ENCODE measurements around the gene C16orf87.

Gene C16orf87

GRCh38 chr16:46797501-46797900, 33.5 kb downstream of the C16orf87 start:
- Histone ChIP-seq H3K4me3 (ENCODE audit: low read depth, low read length) (no peak overlapping the region), H4K91ac (ENCODE audit: low read depth, low read length) (no peak overlapping the region), H3K9ac (ENCODE audit: low read length) (no peak overlapping the region), H3K18ac (ENCODE audit: low read length) (no peak overlapping the region), H3K4me1 (ENCODE audit: control insufficient read depth in 1 of 2, insufficient read depth in 2 of 2, low read length in 2 of 2) (no peaks in the 10 kb centered on the region), H2BK5ac (ENCODE audit: low read depth, low read length, poor library complexity) (no peak overlapping the region), H3K23ac (ENCODE audit: low read length) (no peak overlapping the region), H3K36me3 (ENCODE audit: control insufficient read depth in 1 of 2, insufficient read depth in 2 of 2, low read length in 2 of 2) (peaks cover 6 to 13% of the 10 kb centered on the region in 2 experiments), H2BK12ac (ENCODE audit: low read length) (no peak overlapping the region), H3K27ac (ENCODE audit: low read depth, low read length) (no peak overlapping the region), H3K14ac (ENCODE audit: low read length) (no peak overlapping the region), H3K79me1 (ENCODE audit: low read length) (no peaks in the 10 kb centered on the region), H2AFZ (ENCODE audit: insufficient read depth, low read length, poor library complexity) (no peak overlapping the region), H2AK5ac (ENCODE audit: low read length) (no peak overlapping the region), H3K4ac (ENCODE audit: low read depth, low read length) (no peak overlapping the region), H3K4me2 (ENCODE audit: low read length) (no peak overlapping the region), H3K27me3 (ENCODE audit: insufficient read depth, low read length) (no peaks in the 10 kb centered on the region), H2BK120ac (ENCODE audit: insufficient read depth, low read length, poor library complexity) (no peak overlapping the region), H4K12ac (ENCODE audit: low read depth, low read length) (no peak overlapping the region), H3K9me3 (ENCODE audit: insufficient read depth, low read depth, low read length) (no peaks in the 10 kb centered on the region), H4K8ac (ENCODE audit: low read depth, low read length) (no peak overlapping the region), H3K79me2 (ENCODE audit: control insufficient read depth, insufficient read depth, low read length, poor library complexity) (no peaks in the 10 kb centered on the region)
- WGBS (ENCODE audit: extremely low coverage, insufficient coverage, insufficient read length), result no CpG with 5 or more reads among the region's 4 CpGs
- no peak for DNase-seq

- Histone ChIP-seq H3K4me1 (ENCODE audit: control insufficient read depth in 1 of 2, insufficient read depth in 2 of 2, low read length in 2 of 2) (no peaks in the 10 kb centered on the region), H3K14ac (ENCODE audit: low read length) (no peak overlapping the region), H2AFZ (ENCODE audit: insufficient read depth, low read length, poor library complexity) (no peak overlapping the region), H2BK120ac (ENCODE audit: insufficient read depth, low read length, poor library complexity) (no peak overlapping the region), H4K12ac (ENCODE audit: low read depth, low read length) (no peak overlapping the region), H3K27ac (ENCODE audit: low read depth, low read length) (no peak overlapping the region), H3K4me2 (ENCODE audit: low read length) (no peak overlapping the region), H2BK12ac (ENCODE audit: low read length) (no peak overlapping the region), H2AK5ac (ENCODE audit: low read length) (no peak overlapping the region), H4K8ac (ENCODE audit: low read depth, low read length) (no peak overlapping the region), H3K79me1 (ENCODE audit: low read length) (no peaks in the 10 kb centered on the region), H3K27me3 (ENCODE audit: insufficient read depth, low read length) (no peaks in the 10 kb centered on the region), H2BK5ac (ENCODE audit: low read depth, low read length, poor library complexity) (no peak overlapping the region), H3K79me2 (ENCODE audit: control insufficient read depth, insufficient read depth, low read length, poor library complexity) (no peaks in the 10 kb centered on the region), H3K18ac (ENCODE audit: low read length) (no peak overlapping the region), H3K4ac (ENCODE audit: low read depth, low read length) (no peak overlapping the region), H3K4me3 (ENCODE audit: low read depth, low read length) (no peak overlapping the region), H4K91ac (ENCODE audit: low read depth, low read length) (no peak overlapping the region), H3K36me3 (ENCODE audit: control insufficient read depth in 1 of 2, insufficient read depth in 2 of 2, low read length in 2 of 2) (peaks cover 6 to 13% of the 10 kb centered on the region in 2 experiments), H3K9me3 (ENCODE audit: insufficient read depth, low read depth, low read length) (no peaks in the 10 kb centered on the region), H3K23ac (ENCODE audit: low read length) (no peak overlapping the region), H3K9ac (ENCODE audit: low read length) (no peak overlapping the region)
- no peak for DNase-seq
- no CpG with 5 or more reads among the region's 1 CpG for WGBS (ENCODE audit: extremely low coverage, insufficient coverage, insufficient read length)
These were observed 34.2 kb downstream of the C16orf87 start for GRCh38 chr16:46796764-46797269.

GRCh38 chr16:46793841-46794240, 37.1 kb downstream of the C16orf87 start:
- no CpG with 5 or more reads among the region's 1 CpG for WGBS (ENCODE audit: extremely low coverage, insufficient coverage, insufficient read length)
- no peak overlapping the region for H3K14ac ChIP-seq (ENCODE audit: low read length)
- no peak overlapping the region for H3K27ac ChIP-seq (ENCODE audit: low read depth, low read length)

GRCh38 chr16:46790599-46791270, 40.2 kb downstream of the C16orf87 start:
- Histone ChIP-seq H4K12ac (ENCODE audit: low read depth, low read length) (no peak overlapping the region), H3K4me1 (ENCODE audit: control insufficient read depth in 1 of 2, insufficient read depth in 2 of 2, low read length in 2 of 2) (peaks cover 6 to 12% of the 10 kb centered on the region in 2 experiments), H3K4me2 (ENCODE audit: low read length) (peak overlapping the region; percentile 67), H3K9ac (ENCODE audit: low read length) (no peak overlapping the region), H3K27me3 (ENCODE audit: insufficient read depth, low read length) (no peaks in the 10 kb centered on the region), H4K8ac (ENCODE audit: low read depth, low read length) (no peak overlapping the region), H3K79me1 (ENCODE audit: low read length) (peaks cover 20% of the 10 kb centered on the region), H3K23ac (ENCODE audit: low read length) (no peak overlapping the region), H3K4me3 (ENCODE audit: low read depth, low read length) (no peak overlapping the region), H3K14ac (ENCODE audit: low read length) (peak overlapping the region; percentile 45), H3K4ac (ENCODE audit: low read depth, low read length) (peak overlapping the region; percentile 28), H2AK5ac (ENCODE audit: low read length) (no peak overlapping the region), H3K36me3 (ENCODE audit: control insufficient read depth in 1 of 2, insufficient read depth in 2 of 2, low read length in 2 of 2) (peaks cover 2% of the 10 kb centered on the region in 2 experiments), H2BK120ac (ENCODE audit: insufficient read depth, low read length, poor library complexity) (no peak overlapping the region), H2BK5ac (ENCODE audit: low read depth, low read length, poor library complexity) (no peak overlapping the region), H2BK12ac (ENCODE audit: low read length) (no peak overlapping the region), H3K18ac (ENCODE audit: low read length) (no peak overlapping the region), H3K9me3 (ENCODE audit: insufficient read depth, low read depth, low read length) (peaks cover 2% of the 10 kb centered on the region), H2AFZ (ENCODE audit: insufficient read depth, low read length, poor library complexity) (no peak overlapping the region), H4K91ac (ENCODE audit: low read depth, low read length) (peak overlapping the region; percentile 27), H3K79me2 (ENCODE audit: control insufficient read depth, insufficient read depth, low read length, poor library complexity) (peaks cover 4% of the 10 kb centered on the region), H3K27ac (ENCODE audit: low read depth, low read length) (peak overlapping the region; percentile 87)
- WGBS (ENCODE audit: extremely low coverage, insufficient coverage, insufficient read length), result no CpG with 5 or more reads among the region's 8 CpGs
- DNase-seq, result no peak

More at GRCh38 chr16:46793841-46794240, 37.1 kb downstream of the C16orf87 start:
- Histone ChIP-seq H3K18ac (ENCODE audit: low read length) (no peak overlapping the region), H4K12ac (ENCODE audit: low read depth, low read length) (no peak overlapping the region), H3K4me2 (ENCODE audit: low read length) (no peak overlapping the region), H3K23ac (ENCODE audit: low read length) (no peak overlapping the region), H2AK5ac (ENCODE audit: low read length) (no peak overlapping the region), H2AFZ (ENCODE audit: insufficient read depth, low read length, poor library complexity) (no peak overlapping the region), H3K4me3 (ENCODE audit: low read depth, low read length) (no peak overlapping the region), H3K4me1 (ENCODE audit: control insufficient read depth in 1 of 2, insufficient read depth in 2 of 2, low read length in 2 of 2) (peaks cover 3 to 9% of the 10 kb centered on the region in 2 experiments), H2BK12ac (ENCODE audit: low read length) (no peak overlapping the region), H3K4ac (ENCODE audit: low read depth, low read length) (no peak overlapping the region), H3K36me3 (ENCODE audit: control insufficient read depth in 1 of 2, insufficient read depth in 2 of 2, low read length in 2 of 2) (peaks cover 6 to 10% of the 10 kb centered on the region in 2 experiments), H3K27me3 (ENCODE audit: insufficient read depth, low read length) (no peaks in the 10 kb centered on the region), H3K9me3 (ENCODE audit: insufficient read depth, low read depth, low read length) (peaks cover 2% of the 10 kb centered on the region), H2BK5ac (ENCODE audit: low read depth, low read length, poor library complexity) (no peak overlapping the region), H3K9ac (ENCODE audit: low read length) (no peak overlapping the region), H4K91ac (ENCODE audit: low read depth, low read length) (no peak overlapping the region), H3K79me2 (ENCODE audit: control insufficient read depth, insufficient read depth, low read length, poor library complexity) (peaks cover 3% of the 10 kb centered on the region), H2BK120ac (ENCODE audit: insufficient read depth, low read length, poor library complexity) (no peak overlapping the region), H4K8ac (ENCODE audit: low read depth, low read length) (no peak overlapping the region), H3K79me1 (ENCODE audit: low read length) (peaks cover 10% of the 10 kb centered on the region)
- no peak for DNase-seq
